B cell (primary cell): ENCODE results near the gene UMAD1.

Experiments
- CTCF ChIP-seq: fragments of 200-600 bp; IDR thresholded peaks from one replicate; pipeline ENCODE4 v1.8.0; 2022; ENCODE audit warnings: antibody characterized with exemption, mild to moderate bottlenecking
- EZH2 ChIP-seq: IDR thresholded peaks from 2 replicates; pipeline ENCODE4 v1.6.1; 2012; ENCODE audit warnings: borderline replicate concordance, low read depth, mild to moderate bottlenecking, moderate library complexity, low read length; ENCODE audit not compliant: insufficient read depth, poor library complexity, severe bottlenecking

GRCh38 chr7:7731732-7732131, 91.2 kb downstream of the UMAD1 start:
- TF ChIP-seq CTCF (no peak), EZH2 (no peak)
